Left lung (tissue), 10 donors: ENCODE measurements around the gene TANGO2. TPM values are rescaled to one million over a fixed set of nuclear protein-coding genes. Genes with fewer than 3 reads are reported as not detected.

Experiments
- ATAC-seq: fragments of 200-7000 bp; cut with Tn5 transposase; one replicate; pipeline ENCODE4 v1.9.1; 2020; ENCODE audit warnings: moderate library complexity
- DNase-seq, 4 donors: peaks; one replicate each; pipeline ENCODE4 v3.0.0-alpha.2; 2013 to 2020
- H3K27ac ChIP-seq, 2 donors: fragments of 200-600 bp; sonication (generic) in 1 of 2; one replicate each; pipeline versions ENCODE4 v1.5.0 to v1.8.0; 2020 to 2021
- H3K27me3 ChIP-seq, 2 donors: fragments of 200-600 bp; sonication (generic) in 1 of 2; one replicate each; pipeline versions ENCODE4 v1.5.0 to v1.8.0; 2020 to 2021
- H3K36me3 ChIP-seq, 2 donors: fragments of 200-600 bp; sonication (generic) in 1 of 2; one replicate each; pipeline versions ENCODE4 v1.5.0 to v1.8.0; 2020 to 2021
- H3K4me1 ChIP-seq, 2 donors: fragments of 200-600 bp; one replicate each; pipeline ENCODE4 v1.8.0; 2021
- H3K4me3 ChIP-seq, 2 donors: fragments of 200-600 bp; sonication (generic) in 1 of 2; one replicate each; pipeline versions ENCODE4 v1.5.0 to v1.8.0; 2020 to 2021; ENCODE audit warnings: mild to moderate bottlenecking in 1 of 2
- H3K9me3 ChIP-seq, 2 donors: fragments of 200-600 bp; sonication (generic) in 1 of 2; one replicate each; pipeline versions ENCODE4 v1.5.0 to v1.8.0; 2020 to 2021
- CTCF ChIP-seq, 2 donors: fragments of 200-600 bp; sonication (generic) in 1 of 2; IDR thresholded peaks; one replicate each; pipeline versions ENCODE4 v1.5.0 to v1.8.0; 2021; ENCODE audit warnings: antibody characterized with exemption in 2 of 2
- intact Hi-C, 2 donors: fragments of 100-400 bp; cut with DNase I; formaldehyde crosslinking; loops; one replicate each; pipeline versions ENCODE4 v1.11.2 to v1.14.2; 2022
- polyA plus RNA-seq, 6 donors: library from polyadenylated mRNA; unstranded; fragments of 120-200 nt; gene quantifications; one replicate each; pipeline ENCODE4 v1.2.1, GENCODE V29; 2013; ENCODE audit not compliant: insufficient read length in 6 of 6
- total RNA-seq, 2 donors: library from RNA; stranded (reverse); fragmentation: NEBNext Ultra II Directional; extraction: Animal tissue kit (Norgen Biotek cat#: 25700); gene quantifications; one replicate each; pipeline ENCODE4 v1.2.1, GENCODE V29; 2021
- donor health status: DM: no; HTN: yes; CAD: no.
- donor health status: DM: no; HTN: no; CAD: no.

The TANGO2 gene
- total and polyA plus RNA-seq, 8 donors: 10.9 to 47.2 (median 13.6) TPM

GRCh38 chr22:19986410-19987341 lies 34.2 kb upstream of the TANGO2 start:
- H3K4me1 ChIP-seq: peaks cover 0 to 24% of the 10 kb centered on the region in 2 donors
- intact Hi-C loops: no loop called here

GRCh38 chr22:19987394-19988306 lies 33.3 kb upstream of the TANGO2 start:
- Histone ChIP-seq H3K27me3 (peaks cover 0 to 8% of the 10 kb centered on the region in 2 donors), H3K36me3 (no peaks in the 10 kb centered on the region), H3K4me3 (peak overlapping the region in 1 of 2 donors; percentile 70), H3K9me3 (no peaks in the 10 kb centered on the region), H3K27ac (peak overlapping the region in 1 of 2 donors; percentile 33), H3K4me1 (peaks cover 0 to 24% of the 10 kb centered on the region in 2 donors)
- no peak for TF ChIP-seq CTCF (IDR thresholded peaks at IDR 0.05)
- intact Hi-C loops: no loop called here
- ATAC-seq: no peak
- DNase-seq: peak in 1 of 4 donors; percentile 47

More at GRCh38 chr22:19986410-19987341, 34.2 kb upstream of the TANGO2 start:
- Histone ChIP-seq H3K9me3 (no peaks in the 10 kb centered on the region), H3K4me3 (peak overlapping the region; percentile 69 to 70), H3K36me3 (no peaks in the 10 kb centered on the region), H3K27ac (peak overlapping the region in 1 of 2 donors; percentile 74), H3K27me3 (peaks cover 0 to 8% of the 10 kb centered on the region in 2 donors)
- ATAC-seq (peak; percentile 96), DNase-seq (peak in 3 of 4 donors; percentile 75 to 94 (median 79))
- no peak for TF ChIP-seq CTCF (IDR thresholded peaks at IDR 0.05)

- intact Hi-C loops: no loop called here
- Histone ChIP-seq H3K27ac (peak overlapping the region in 1 of 2 donors; percentile 33), H3K27me3 (peaks cover 0 to 8% of the 10 kb centered on the region in 2 donors), H3K4me1 (peaks cover 0 to 24% of the 10 kb centered on the region in 2 donors), H3K4me3 (no peak overlapping the region), H3K36me3 (no peaks in the 10 kb centered on the region), H3K9me3 (no peaks in the 10 kb centered on the region)
- no peak for ATAC-seq
- DNase-seq: peak in 1 of 4 donors; percentile 51
- no peak for TF ChIP-seq CTCF (IDR thresholded peaks at IDR 0.05)
Observed at GRCh38 chr22:19988331-19988808, 32.5 kb upstream of the TANGO2 start.

- TF ChIP-seq CTCF (IDR thresholded peaks at IDR 0.05): no peak
- intact Hi-C loops: no loop called here
- H3K27ac ChIP-seq: peak overlapping the region in 1 of 2 donors; percentile 33
- peaks cover 0 to 8% of the 10 kb centered on the region in 2 donors for H3K27me3 ChIP-seq
- H3K4me1 ChIP-seq: peaks cover 0 to 24% of the 10 kb centered on the region in 2 donors
- H3K4me3 ChIP-seq: no peak overlapping the region
- H3K9me3 ChIP-seq: no peaks in the 10 kb centered on the region
- ATAC-seq: no peak
- peak in 1 of 4 donors; percentile 53 for DNase-seq
- H3K36me3 ChIP-seq: no peaks in the 10 kb centered on the region
Observed at GRCh38 chr22:19988965-19989724, 31.8 kb upstream of the TANGO2 start.
